Body of pancreas (tissue), 4 donors: Measurements from ENCODE around the gene ABHD5.

Experiments used
- POLR2A ChIP-seq, 3 donors: fragments of 450-650 bp; IDR thresholded peaks; one replicate each; pipeline ENCODE4 v1.6.1; 2016; ENCODE audit warnings: antibody characterized with exemption in 3 of 3, mild to moderate bottlenecking in 2 of 3
- TF ChIP-seq, protein P1 (sequence below), 7 experiments: fragments of 450-650 bp in 4 of 7; fragments of 200-600 bp in 3 of 7; sonication (generic) in 3 of 7; IDR thresholded peaks; one replicate each; pipeline ENCODE4 v1.5.1; 2016 to 2019; ENCODE audit warnings: antibody characterized with exemption in 7 of 7

DNA sequence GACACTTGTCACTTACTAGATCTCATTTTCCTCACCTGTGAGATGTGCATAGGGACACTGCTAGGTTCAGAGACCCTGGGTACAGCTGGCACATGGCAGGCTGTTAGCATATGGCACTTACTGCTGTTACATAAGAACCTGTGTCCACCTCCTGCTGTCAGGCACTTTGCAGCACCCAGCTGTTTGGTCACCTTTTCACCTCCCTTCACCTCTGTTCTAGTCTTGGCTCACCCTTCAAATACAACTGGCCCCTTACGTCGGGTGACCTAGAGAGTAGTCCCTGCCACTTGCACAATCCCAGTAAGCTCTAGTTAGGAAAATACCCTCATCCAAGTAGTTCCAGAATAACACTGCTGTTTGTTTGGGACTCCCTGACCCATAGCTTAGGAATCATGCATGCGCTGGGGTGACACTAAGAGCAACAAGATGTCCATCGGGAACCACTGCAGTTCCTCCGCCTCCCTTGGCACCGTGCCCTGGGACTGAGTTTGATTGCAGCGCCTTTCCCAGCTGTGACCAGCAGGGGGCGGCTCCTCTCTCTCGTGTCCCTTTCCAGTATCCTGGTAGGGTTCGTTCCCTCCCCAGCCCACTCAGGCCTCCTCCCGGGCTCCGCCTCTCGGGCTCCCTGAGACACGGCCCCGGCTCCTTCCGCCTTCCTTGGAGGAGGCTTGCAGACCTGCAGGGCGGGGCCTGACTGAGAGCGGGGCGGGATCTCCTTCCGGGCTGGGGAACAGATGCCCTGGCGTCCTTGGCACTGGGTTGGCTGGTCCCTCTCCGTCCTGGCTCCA, 78.6 kb downstream of the ABHD5 start:
- TF ChIP-seq, protein P1, sequence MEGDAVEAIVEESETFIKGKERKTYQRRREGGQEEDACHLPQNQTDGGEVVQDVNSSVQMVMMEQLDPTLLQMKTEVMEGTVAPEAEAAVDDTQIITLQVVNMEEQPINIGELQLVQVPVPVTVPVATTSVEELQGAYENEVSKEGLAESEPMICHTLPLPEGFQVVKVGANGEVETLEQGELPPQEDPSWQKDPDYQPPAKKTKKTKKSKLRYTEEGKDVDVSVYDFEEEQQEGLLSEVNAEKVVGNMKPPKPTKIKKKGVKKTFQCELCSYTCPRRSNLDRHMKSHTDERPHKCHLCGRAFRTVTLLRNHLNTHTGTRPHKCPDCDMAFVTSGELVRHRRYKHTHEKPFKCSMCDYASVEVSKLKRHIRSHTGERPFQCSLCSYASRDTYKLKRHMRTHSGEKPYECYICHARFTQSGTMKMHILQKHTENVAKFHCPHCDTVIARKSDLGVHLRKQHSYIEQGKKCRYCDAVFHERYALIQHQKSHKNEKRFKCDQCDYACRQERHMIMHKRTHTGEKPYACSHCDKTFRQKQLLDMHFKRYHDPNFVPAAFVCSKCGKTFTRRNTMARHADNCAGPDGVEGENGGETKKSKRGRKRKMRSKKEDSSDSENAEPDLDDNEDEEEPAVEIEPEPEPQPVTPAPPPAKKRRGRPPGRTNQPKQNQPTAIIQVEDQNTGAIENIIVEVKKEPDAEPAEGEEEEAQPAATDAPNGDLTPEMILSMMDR (IDR thresholded peaks at IDR 0.05) = peak; percentile 78 to 93 (median 88)
- TF ChIP-seq POLR2A (IDR thresholded peaks at IDR 0.05) = no peak
